Measurements from ENCODE around the gene ABCD1.

- TF ChIP-seq, protein P1, sequence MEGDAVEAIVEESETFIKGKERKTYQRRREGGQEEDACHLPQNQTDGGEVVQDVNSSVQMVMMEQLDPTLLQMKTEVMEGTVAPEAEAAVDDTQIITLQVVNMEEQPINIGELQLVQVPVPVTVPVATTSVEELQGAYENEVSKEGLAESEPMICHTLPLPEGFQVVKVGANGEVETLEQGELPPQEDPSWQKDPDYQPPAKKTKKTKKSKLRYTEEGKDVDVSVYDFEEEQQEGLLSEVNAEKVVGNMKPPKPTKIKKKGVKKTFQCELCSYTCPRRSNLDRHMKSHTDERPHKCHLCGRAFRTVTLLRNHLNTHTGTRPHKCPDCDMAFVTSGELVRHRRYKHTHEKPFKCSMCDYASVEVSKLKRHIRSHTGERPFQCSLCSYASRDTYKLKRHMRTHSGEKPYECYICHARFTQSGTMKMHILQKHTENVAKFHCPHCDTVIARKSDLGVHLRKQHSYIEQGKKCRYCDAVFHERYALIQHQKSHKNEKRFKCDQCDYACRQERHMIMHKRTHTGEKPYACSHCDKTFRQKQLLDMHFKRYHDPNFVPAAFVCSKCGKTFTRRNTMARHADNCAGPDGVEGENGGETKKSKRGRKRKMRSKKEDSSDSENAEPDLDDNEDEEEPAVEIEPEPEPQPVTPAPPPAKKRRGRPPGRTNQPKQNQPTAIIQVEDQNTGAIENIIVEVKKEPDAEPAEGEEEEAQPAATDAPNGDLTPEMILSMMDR (IDR thresholded peaks at IDR 0.05; ENCODE audit: low read length): no peak
- TF ChIP-seq EZH2 (IDR thresholded peaks at IDR 0.05; ENCODE audit: borderline replicate concordance, low read length): no peak
These were observed 10.2 kb downstream of the ABCD1 start for GRCh38 chrX:153734871-153735270.

Measured in OCI-LY1 (cell line).